Smooth muscle cell (in vitro differentiated cells): ENCODE data around the gene AGXT2. TPM values are rescaled to one million over a fixed set of nuclear protein-coding genes. Genes with fewer than 3 reads are reported as not detected.

Source experiments
- DNase-seq: peaks from one replicate; lab custom pipeline; 2025; ENCODE audit not compliant: unreplicated experiment; lab: John Stamatoyannopoulos, UW
- H2AFZ ChIP-seq: fragments of 200-600 bp; sonication (generic); 2 replicates; pipeline ENCODE4 v1.6.0; 2016; ENCODE audit warnings: antibody characterized with exemption, low read depth, mild to moderate bottlenecking
- H3F3A ChIP-seq: fragments of 200-600 bp; sonication (generic); 2 replicates; pipeline ENCODE4 v1.6.0; 2017; ENCODE audit warnings: antibody characterized with exemption, low read depth
- H3K27ac ChIP-seq: fragments of 200-600 bp; sonication (generic); 2 replicates; pipeline ENCODE4 v1.5.1; 2016; ENCODE audit warnings: low read depth, mild to moderate bottlenecking
- H3K27me3 ChIP-seq: fragments of 200-600 bp; sonication (generic); 2 replicates; pipeline ENCODE4 v1.6.1; 2016; ENCODE audit warnings: low read depth, mild to moderate bottlenecking
- H3K36me3 ChIP-seq: fragments of 200-600 bp; sonication (generic); 2 replicates; pipeline ENCODE4 v1.5.1; 2016; ENCODE audit warnings: low read depth
- H3K4me1 ChIP-seq: fragments of 200-600 bp; sonication (generic); 2 replicates; pipeline ENCODE4 v1.5.1; 2016; ENCODE audit warnings: low read depth
- H3K4me2 ChIP-seq: fragments of 200-600 bp; sonication (generic); 2 replicates; pipeline ENCODE4 v1.6.0; 2016; ENCODE audit warnings: mild to moderate bottlenecking
- H3K4me3 ChIP-seq: fragments of 200-600 bp; sonication (generic); 2 replicates; pipeline ENCODE4 v1.5.1; 2016; ENCODE audit warnings: mild to moderate bottlenecking
- H3K79me2 ChIP-seq: fragments of 200-600 bp; sonication (generic); 2 replicates; pipeline ENCODE4 v1.6.0; 2016; ENCODE audit warnings: low read depth, mild to moderate bottlenecking
- H3K9ac ChIP-seq: fragments of 200-600 bp; sonication (generic); 2 replicates; pipeline ENCODE4 v1.6.0; 2016; ENCODE audit warnings: low read depth
- H3K9me3 ChIP-seq: fragments of 200-600 bp; sonication (generic); replicated peaks from 2 replicates; pipeline ENCODE4 v1.5.1; 2016; ENCODE audit warnings: low read depth
- H4K20me1 ChIP-seq: fragments of 200-600 bp; sonication (generic); 2 replicates; pipeline ENCODE4 v1.6.0; 2016; ENCODE audit warnings: low read depth
- WGBS: methylation state at CpG from one replicate; pipeline ENCODE4 v1.1.7; 2016; ENCODE audit warnings: low lambda C conversion rate; 5-methylcytosine and 5-hydroxymethylcytosine counted together
- polyA plus RNA-seq: library from polyadenylated mRNA; unstranded; fragments of >200 nt; fragmentation: Nextera tagmentation; extraction: Ambion mirVana; gene quantifications from 2 replicates; pipeline ENCODE4 v1.2.1, GENCODE V29; 2016
- total RNA-seq: library from RNA; depleted of rRNA; stranded (reverse); fragments of >200 nt; gene quantifications from 2 replicates; pipeline ENCODE4 v1.2.3, GENCODE V29; 2014
- TF ChIP-seq, protein P1 (sequence below): fragments of 200-600 bp; sonication (generic); IDR thresholded peaks from 2 replicates; pipeline ENCODE4 v1.5.1; 2017; ENCODE audit warnings: borderline replicate concordance, mild to moderate bottlenecking, antibody characterized with exemption; ENCODE audit not compliant: insufficient read depth, poor library complexity, severe bottlenecking

Gene AGXT2
- total and polyA plus RNA-seq, 2 experiments from 2014 or later = not detected

DNA sequence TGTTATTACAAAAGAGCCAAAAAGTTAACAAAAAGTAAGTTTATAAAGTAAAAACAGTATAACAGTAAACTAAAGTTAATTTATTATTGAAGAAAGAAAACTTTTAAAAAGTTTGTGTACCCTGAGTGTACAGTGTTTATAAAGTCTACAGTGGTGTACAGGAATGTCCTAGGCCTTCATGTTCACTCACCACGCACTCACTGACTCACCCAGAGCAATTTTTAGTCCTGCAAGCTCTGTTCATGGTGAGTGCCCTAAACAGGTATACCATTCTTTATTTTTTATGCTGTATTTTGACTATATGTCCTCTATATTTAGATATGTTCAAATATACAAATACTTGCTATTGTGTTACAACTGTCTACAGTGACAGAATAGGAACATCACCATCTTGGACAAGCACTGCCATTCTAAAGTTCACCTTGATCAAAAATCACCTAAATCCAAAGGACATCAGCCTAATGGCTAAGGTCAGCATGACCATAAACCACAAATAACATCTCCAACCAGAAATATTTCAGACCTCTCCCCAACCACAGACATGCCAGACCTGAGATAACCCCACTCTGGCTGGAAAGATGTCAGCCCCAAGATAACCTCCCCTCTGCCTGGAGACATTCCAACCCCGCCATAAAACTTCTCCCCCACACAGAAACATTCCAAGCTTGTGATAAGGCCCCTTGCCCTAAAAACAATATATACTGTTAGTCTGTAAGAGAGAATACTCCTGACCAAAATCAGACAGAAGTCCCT is 56.1 kb downstream of the AGXT2 start:
- Histone ChIP-seq H3K27ac (peak overlapping the region; percentile 63), H3K36me3 (no peaks in the 10 kb centered on the region), H3K79me2 (no peaks in the 10 kb centered on the region), H4K20me1 (no peaks in the 10 kb centered on the region), H3K4me2 (peak overlapping the region; percentile 71), H3K9me3 (peaks cover 1% of the 10 kb centered on the region), H2AFZ (peak overlapping the region; percentile 75), H3K4me3 (no peak overlapping the region), H3K4me1 (no peaks in the 10 kb centered on the region), H3K9ac (no peak overlapping the region), H3K27me3 (no peaks in the 10 kb centered on the region), H3F3A (peaks cover 6% of the 10 kb centered on the region)
- WGBS = 28% methylated on average over 2 of the region's 2 CpGs
- no peak for DNase-seq
- TF ChIP-seq, protein P1, sequence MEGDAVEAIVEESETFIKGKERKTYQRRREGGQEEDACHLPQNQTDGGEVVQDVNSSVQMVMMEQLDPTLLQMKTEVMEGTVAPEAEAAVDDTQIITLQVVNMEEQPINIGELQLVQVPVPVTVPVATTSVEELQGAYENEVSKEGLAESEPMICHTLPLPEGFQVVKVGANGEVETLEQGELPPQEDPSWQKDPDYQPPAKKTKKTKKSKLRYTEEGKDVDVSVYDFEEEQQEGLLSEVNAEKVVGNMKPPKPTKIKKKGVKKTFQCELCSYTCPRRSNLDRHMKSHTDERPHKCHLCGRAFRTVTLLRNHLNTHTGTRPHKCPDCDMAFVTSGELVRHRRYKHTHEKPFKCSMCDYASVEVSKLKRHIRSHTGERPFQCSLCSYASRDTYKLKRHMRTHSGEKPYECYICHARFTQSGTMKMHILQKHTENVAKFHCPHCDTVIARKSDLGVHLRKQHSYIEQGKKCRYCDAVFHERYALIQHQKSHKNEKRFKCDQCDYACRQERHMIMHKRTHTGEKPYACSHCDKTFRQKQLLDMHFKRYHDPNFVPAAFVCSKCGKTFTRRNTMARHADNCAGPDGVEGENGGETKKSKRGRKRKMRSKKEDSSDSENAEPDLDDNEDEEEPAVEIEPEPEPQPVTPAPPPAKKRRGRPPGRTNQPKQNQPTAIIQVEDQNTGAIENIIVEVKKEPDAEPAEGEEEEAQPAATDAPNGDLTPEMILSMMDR = no peak

DNA sequence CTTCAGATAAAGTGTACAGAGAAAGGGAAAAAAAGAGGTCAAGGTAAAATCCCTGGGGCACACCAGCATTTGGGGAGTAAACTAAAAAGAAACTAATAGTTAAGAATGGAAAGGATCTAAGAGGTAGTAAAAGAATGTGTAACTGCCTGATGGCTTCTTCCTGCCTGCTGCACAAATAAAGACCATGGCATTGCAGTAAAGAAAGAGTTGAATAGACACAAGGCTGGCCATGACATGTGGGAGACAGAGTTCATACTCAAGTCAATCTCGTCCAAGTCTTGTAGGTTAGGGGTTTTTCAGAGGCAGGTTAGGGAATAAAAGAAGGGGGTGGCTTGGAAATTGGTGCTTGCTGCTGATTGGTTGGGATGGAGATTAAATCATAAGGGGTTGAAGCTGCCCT is 60.8 kb downstream of the AGXT2 start:
- Histone ChIP-seq H3K36me3 (no peaks in the 10 kb centered on the region), H2AFZ (no peak overlapping the region), H3K27me3 (no peaks in the 10 kb centered on the region), H3K4me3 (no peak overlapping the region), H3K9ac (no peak overlapping the region), H3K27ac (no peak overlapping the region), H4K20me1 (no peaks in the 10 kb centered on the region), H3K4me2 (no peak overlapping the region), H3K9me3 (peaks cover 3% of the 10 kb centered on the region), H3F3A (no peaks in the 10 kb centered on the region), H3K4me1 (no peaks in the 10 kb centered on the region), H3K79me2 (no peaks in the 10 kb centered on the region)
- no peak for DNase-seq
- TF ChIP-seq, protein P1 = no peak
- 95% methylated on average over 1 of the region's 1 CpG for WGBS

DNA sequence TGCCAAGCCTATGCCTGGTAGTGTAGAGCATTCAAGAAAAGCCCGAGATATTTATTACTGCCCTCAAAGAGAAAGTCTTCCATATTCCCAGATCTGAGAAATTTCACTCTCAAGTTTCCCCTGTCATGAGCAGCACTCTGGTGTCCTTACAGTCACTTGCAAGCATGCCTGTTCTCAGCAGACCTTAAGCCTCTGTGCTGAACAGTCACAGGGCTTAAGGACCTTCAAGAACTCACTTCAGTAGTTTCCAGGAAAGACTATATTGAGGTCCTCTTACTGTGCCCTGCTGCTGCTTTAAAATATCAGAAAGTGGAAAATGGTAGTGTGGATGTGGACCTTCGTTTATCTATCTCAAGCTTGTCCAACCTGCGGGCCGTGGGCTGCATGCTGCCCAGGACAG is 64.9 kb downstream of the AGXT2 start:
- H3F3A ChIP-seq = no peaks in the 10 kb centered on the region
- H3K9me3 ChIP-seq = peaks cover 3% of the 10 kb centered on the region
- WGBS = 88% methylated on average over 4 of the region's 4 CpGs
- TF ChIP-seq, protein P1 = no peak
- H2AFZ ChIP-seq = no peak overlapping the region
- H3K36me3 ChIP-seq = no peaks in the 10 kb centered on the region
- no peaks in the 10 kb centered on the region for H3K79me2 ChIP-seq
- H3K4me3 ChIP-seq = no peak overlapping the region
- H3K4me2 ChIP-seq = no peak overlapping the region
- no peaks in the 10 kb centered on the region for H4K20me1 ChIP-seq
- no peaks in the 10 kb centered on the region for H3K27me3 ChIP-seq
- H3K9ac ChIP-seq = no peak overlapping the region
- no peak for DNase-seq
- H3K27ac ChIP-seq = no peak overlapping the region
- H3K4me1 ChIP-seq = no peaks in the 10 kb centered on the region

DNA sequence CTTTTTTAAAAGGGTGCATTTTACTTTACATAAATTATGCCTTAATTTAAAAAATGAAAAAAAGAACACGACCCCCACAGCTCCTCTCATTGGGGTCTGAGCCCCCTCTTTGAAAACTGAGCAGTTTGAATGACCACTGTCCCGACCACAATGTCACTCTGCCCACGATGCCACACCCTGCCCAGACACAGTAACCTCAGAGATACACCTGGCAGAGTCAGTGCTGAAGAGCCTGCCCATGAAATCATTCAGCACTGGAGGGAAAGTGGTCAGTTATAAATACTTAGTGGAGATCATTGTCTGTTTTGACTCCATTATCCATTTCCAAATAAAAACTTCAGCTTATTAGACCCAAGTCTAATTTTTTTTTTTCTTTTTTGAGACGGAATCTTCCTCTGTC is 69.1 kb downstream of the AGXT2 start:
- Histone ChIP-seq H3K9me3 (no peaks in the 10 kb centered on the region), H3K79me2 (no peaks in the 10 kb centered on the region), H2AFZ (no peak overlapping the region), H3K27ac (no peak overlapping the region), H3K9ac (no peak overlapping the region), H3F3A (no peaks in the 10 kb centered on the region), H3K4me1 (no peaks in the 10 kb centered on the region), H3K27me3 (no peaks in the 10 kb centered on the region), H3K4me3 (no peak overlapping the region), H3K36me3 (no peaks in the 10 kb centered on the region), H4K20me1 (no peaks in the 10 kb centered on the region), H3K4me2 (no peak overlapping the region)
- no peak for DNase-seq
- TF ChIP-seq, protein P1 = no peak
- WGBS = 81% methylated on average over 4 of the region's 4 CpGs
